HG02981 (cell line): ENCODE data around the gene MOSPD2.

Experiments
- ATAC-seq: cut with Tn5 transposase; IDR thresholded peaks from one replicate; pipeline ENCODE4 v1.9.1; 2021; ENCODE audit warnings: mild to moderate bottlenecking, moderate library complexity; ENCODE audit not compliant: unreplicated experiment

MOSPD2 gene

GRCh38 chrX:14872851-14873675 is at the start of gene MOSPD2, which contains the start of gene FANCB:
Gene MOSPD2, plus strand, starts transcription at chrX:14873421. Its CDS starts 108 bp downstream, at chrX:14873529.
Gene FANCB, minus strand, starts transcription at chrX:14873069. Its CDS starts 7,559 bp downstream, at chrX:14865510.
- peak; percentile 93 for ATAC-seq

- no peak for ATAC-seq
Measured at GRCh38 chrX:14825851-14826250, 47.4 kb upstream of the MOSPD2 start.

- ATAC-seq: no peak
Measured at GRCh38 chrX:14826319-14826718, 46.9 kb upstream of the MOSPD2 start.

- no peak for ATAC-seq
Measured at GRCh38 chrX:14829643-14830042, 43.6 kb upstream of the MOSPD2 start.

GRCh38 chrX:14832151-14832550 is 41.1 kb upstream of the MOSPD2 start:
- ATAC-seq: no peak

GRCh38 chrX:14832586-14832985 is 40.6 kb upstream of the MOSPD2 start:
- no peak for ATAC-seq

- no peak for ATAC-seq
Measured at GRCh38 chrX:14837155-14837554, 36.1 kb upstream of the MOSPD2 start.

- no peak for ATAC-seq
Measured at GRCh38 chrX:14843666-14844065, 29.6 kb upstream of the MOSPD2 start.

GRCh38 chrX:14851526-14851925 is 21.7 kb upstream of the MOSPD2 start:
- no peak for ATAC-seq

GRCh38 chrX:14864631-14865030 is 8.6 kb upstream of the MOSPD2 start:
- ATAC-seq: no peak

GRCh38 chrX:14865201-14865600 is 8.0 kb upstream of the MOSPD2 start:
- no peak for ATAC-seq

- ATAC-seq: no peak
Measured at GRCh38 chrX:14871767-14872166, 1.5 kb upstream of the MOSPD2 start.

- no peak for ATAC-seq
Measured at GRCh38 chrX:14872355-14872754, 866 bp upstream of the MOSPD2 start.

- no peak for ATAC-seq
Measured at GRCh38 chrX:14873676-14874049, 442 bp downstream of the MOSPD2 start.

- no peak for ATAC-seq
Measured at GRCh38 chrX:14875624-14876023, 2.4 kb downstream of the MOSPD2 start.

- no peak for ATAC-seq
Measured at GRCh38 chrX:14883826-14884225, 10.6 kb downstream of the MOSPD2 start.

- ATAC-seq: no peak
Measured at GRCh38 chrX:14884714-14885113, 11.5 kb downstream of the MOSPD2 start.

- no peak for ATAC-seq
Measured at GRCh38 chrX:14886252-14886651, 13.0 kb downstream of the MOSPD2 start.

- no peak for ATAC-seq
Measured at GRCh38 chrX:14896273-14896672, 23.1 kb downstream of the MOSPD2 start.

- ATAC-seq: no peak
Measured at GRCh38 chrX:14897042-14897441, 23.8 kb downstream of the MOSPD2 start.

GRCh38 chrX:14899607-14900006 is 26.4 kb downstream of the MOSPD2 start:
- peak; percentile 85 for ATAC-seq

- ATAC-seq: no peak
Measured at GRCh38 chrX:14902537-14902936, 29.3 kb downstream of the MOSPD2 start.

- ATAC-seq: no peak
Measured at GRCh38 chrX:14903891-14904290, 30.7 kb downstream of the MOSPD2 start.
